Heart right ventricle (tissue), 16 donors: ENCODE measurements around the gene PPP1R7. TPM values are rescaled to one million over a fixed set of nuclear protein-coding genes. Genes with fewer than 3 reads are reported as not detected.
"Not testable (repeated sequence)": the region's sequence is repeated elsewhere in the genome, so short reads cannot be mapped to it uniquely, and the experiment has no call there.

ENCODE experiments used
- ATAC-seq, 8 donors: fragments of 200-7000 bp; cut with Tn5 transposase; one replicate each; pipeline ENCODE4 v1.9.1; 2020; ENCODE audit warnings: mild to moderate bottlenecking in 8 of 8, moderate library complexity in 8 of 8, moderate number of reproducible peaks in 1 of 8
- DNase-seq, 2 donors: peaks; one replicate each; pipeline ENCODE4 v3.0.0-alpha.2; 2020
- H3K27ac ChIP-seq, 10 donors: fragments of 200-600 bp; sonication (generic) in 2 of 10; one replicate each; pipeline versions ENCODE4 v1.5.0 to v1.8.0; 2020 to 2022; ENCODE audit warnings: mild to moderate bottlenecking in 3 of 10
- H3K27me3 ChIP-seq, 7 donors: fragments of 200-600 bp; one replicate each; pipeline ENCODE4 v1.8.0; 2021 to 2022; ENCODE audit warnings: mild to moderate bottlenecking in 2 of 7
- H3K36me3 ChIP-seq, 9 donors: fragments of 200-600 bp; sonication (generic) in 1 of 9; one replicate each; pipeline versions ENCODE4 v1.5.0 to v1.8.0; 2020 to 2022; ENCODE audit warnings: mild to moderate bottlenecking in 2 of 9
- H3K4me1 ChIP-seq, 9 donors: fragments of 200-600 bp; sonication (generic) in 1 of 9; one replicate each; pipeline versions ENCODE4 v1.5.0 to v1.8.0; 2020 to 2022; ENCODE audit warnings: mild to moderate bottlenecking in 4 of 9
- H3K4me3 ChIP-seq, 10 donors: fragments of 200-600 bp; sonication (generic) in 2 of 10; one replicate each; pipeline versions ENCODE4 v1.5.0 to v1.8.0; 2020 to 2022; ENCODE audit warnings: mild to moderate bottlenecking in 7 of 10, moderate library complexity in 2 of 10
- H3K9me3 ChIP-seq, 11 donors: fragments of 200-600 bp in 10 of 11; sonication (generic) in 2 of 11; one replicate each; pipeline versions ENCODE4 v1.5.0 to v1.8.0; 2013 to 2022; ENCODE audit warnings: mild to moderate bottlenecking in 2 of 11, control low read depth in 1 of 11, moderate library complexity in 1 of 11
- CTCF ChIP-seq, 9 donors: fragments of 200-600 bp; sonication (generic) in 2 of 9; IDR thresholded peaks; one replicate each; pipeline versions ENCODE4 v1.5.0 to v1.8.0; 2021 to 2022; ENCODE audit warnings: antibody characterized with exemption in 9 of 9, mild to moderate bottlenecking in 5 of 9, moderate library complexity in 1 of 9
- WGBS, 2 donors: extraction: QIAGEN DNeasy Blood & Tissue Kit; methylation state at CpG; one replicate each; pipeline ENCODE4 v1.1.7; 2013; ENCODE audit warnings: inconsistent platforms in 1 of 2; 5-methylcytosine and 5-hydroxymethylcytosine counted together
- intact Hi-C, 10 donors: fragments of 100-400 bp; cut with DNase I; formaldehyde crosslinking; loops; one replicate each; pipeline versions ENCODE4 v1.11.1 to v1.14.2; 2022
- long read RNA-seq, 3 donors: library from polyadenylated mRNA; unstranded; transcript quantifications; one replicate each; pipeline ENCODE4 v2.0.0, GENCODE V29; 2020 to 2021
- polyA plus RNA-seq, 2 donors: library from polyadenylated mRNA; stranded (reverse); fragments of 200-250 nt; gene quantifications; one replicate each; pipeline ENCODE4 v1.2.3, GENCODE V29; 2013
- total RNA-seq, 10 donors: library from RNA; stranded (reverse); fragmentation: NEBNext Ultra II Directional in 3 of 10; extraction: Animal tissue kit (Norgen Biotek cat#: 25700) in 3 of 10; gene quantifications; one replicate each; pipeline versions ENCODE4 v1.2.1 to v1.2.4, GENCODE V29; 2021 to 2023
- donor health status: Arrhythmogenic right ventricular cardiomyopathy.
- donor health status: ischemic (EF 13 %, LVEDD 7.1; RV severe dilation, severe dysfunction).
- donor health status: healthy with polysubstance abuse.
- donor health status: DM: no; HTN: yes; CAD: no.
- donor health status: DM: no; HTN: no; CAD: no.
- donor health status: ischemic (EF 25% LVEDD 6.9; RV normal size, moderate dysfunction).
- donor health status: ischemic (EF 25% LVEDD 5.7; RV mildly dilated, moderate dysfunction).
- donor health status: healthy.
- donor health status: DM: yes; HTN: yes; CAD: no.
- donor health status: Ischemic cardiomyopathy.
- donor health status: ischemic (EF 35%, LVEDD 5.7; RV mildly dilated, moderate dysfunction).
- donor health status: nonischemic (EF 11% LVEDD 7.7; RV severe dilation, severe dysfunction).
- donor health status: DM: yes; HTN: yes; CAD: no.
- donor health status: PGD.
- donor health status: ischemic (EF 29% LVEDD 5.4; RV normal size, mild dysfunction).
- donor health status: nonischemic (EF 23%, LVEDD 6.1; RV moderate dilation, normal function).

PPP1R7 gene
- total RNA-seq (10 to 100 TPM; 64.1 to 91.3 (median 78.3) TPM), polyA plus RNA-seq (10 to 100 TPM; 77.0 to 77.5 TPM)
- long read RNA-seq, donor 1, transcript PPP1R7-201 (10 exons, 2,386 nt) = major isoform, 24 of 36 reads
- long read RNA-seq, donor 1, partial matches to known transcripts = 4 of 36 reads
- long read RNA-seq, donor 1, other reads (novel, unspliced or antisense) = 4 of 36 reads
- long read RNA-seq, donor 2, transcript PPP1R7-206 (9 exons, 965 nt) = minor isoform, 7 of 35 reads
- long read RNA-seq, donor 2, transcript PPP1R7-201 (10 exons, 2,386 nt) = major isoform, 15 of 35 reads
- long read RNA-seq, donor 2, partial matches to known transcripts = 8 of 35 reads
- long read RNA-seq, donor 2, other reads (novel, unspliced or antisense) = 2 of 35 reads
- long read RNA-seq, donor 3, transcript PPP1R7-201 (10 exons, 2,386 nt) = major isoform, 12 of 27 reads
- long read RNA-seq, donor 3, partial matches to known transcripts = 6 of 27 reads
- long read RNA-seq, donor 3, other reads (novel, unspliced or antisense) = 4 of 27 reads

DNA sequence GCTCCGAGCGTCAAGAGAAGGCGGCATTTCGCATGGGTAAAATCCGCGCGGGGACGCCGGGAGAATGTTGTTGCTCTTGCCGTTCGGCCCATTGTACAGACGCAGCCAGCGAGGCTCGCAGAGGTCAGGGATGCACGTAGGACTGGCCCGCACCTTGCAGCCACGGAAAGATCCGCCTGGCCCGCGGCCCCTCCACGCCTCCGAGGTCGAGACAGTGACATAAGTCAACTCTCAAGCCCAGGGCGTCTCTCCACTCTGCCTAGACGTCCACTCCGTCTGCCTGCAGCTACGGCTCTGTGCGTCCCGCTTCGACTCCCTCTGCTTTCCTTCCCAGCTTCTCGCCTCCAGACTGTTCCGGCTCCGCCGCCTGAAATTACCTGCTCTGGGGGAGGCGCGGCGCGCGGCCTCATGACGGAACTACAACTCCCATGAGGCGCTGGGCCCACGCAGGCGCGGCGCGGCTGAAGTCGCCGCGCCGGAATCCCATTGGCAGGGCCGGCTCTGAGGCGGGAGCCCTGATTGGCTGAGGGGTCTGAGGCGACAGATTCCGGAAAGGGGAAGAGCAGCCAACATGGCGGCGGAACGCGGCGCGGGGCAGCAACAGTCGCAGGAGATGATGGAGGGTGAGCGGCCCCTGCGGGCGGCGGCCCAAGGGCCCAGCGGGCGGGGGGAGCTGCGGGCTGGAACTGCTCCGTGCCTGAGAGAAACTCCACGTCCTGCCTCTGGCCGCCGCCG lies at the start of gene PPP1R7:
Gene PPP1R7, plus strand, starts transcription at position 543 of the 735 bp plus-strand sequence. Its CDS starts 29 bp downstream, at position 572.
- 0 to 1% methylated on average over 67 to 73 of the region's 73 CpGs for WGBS, 2 donors
- TF ChIP-seq CTCF (IDR thresholded peaks at IDR 0.05) = peak in 4 of 9 donors; percentile 24 to 39 (median 34)
- H3K36me3 ChIP-seq = peaks cover 0 to 24% (median 6%) of the 10 kb centered on the region in 9 donors
- peaks cover 2 to 24% (median 20%) of the 10 kb centered on the region in 9 donors for H3K4me1 ChIP-seq
- H3K27me3 ChIP-seq = no peaks in the 10 kb centered on the region
- intact Hi-C loops = loop anchor here in 2 of 10 donors (2.0 to 10.0 kb wide), 2 partner anchors 67 to 195 kb away; no protein-coding TSS in a partner anchor
- ATAC-seq (peak; percentile 96 to 99 (median 98)), DNase-seq (peak; percentile 94 to 95)
- H3K27ac ChIP-seq = peak within 1 kb of the TSS in 9 of 10 donors; percentile 70 to 94 (median 89)
- peak within 1 kb of the TSS; percentile 63 to 100 (median 95) for H3K4me3 ChIP-seq
- H3K9me3 ChIP-seq = no peaks in the 10 kb centered on the region

- H3K9me3 ChIP-seq = no peaks in the 10 kb centered on the region
- peaks cover 6 to 28% (median 21%) of the 10 kb centered on the region in 9 donors for H3K4me1 ChIP-seq
- intact Hi-C loops = loop anchor here in 2 of 10 donors (5.0 to 10.0 kb wide), 2 partner anchors 112 to 190 kb away; no protein-coding TSS in a partner anchor
- WGBS, 2 donors = 0% methylated on average over 56 of the region's 56 CpGs
- no peak for TF ChIP-seq CTCF (IDR thresholded peaks at IDR 0.05)
- peak within 1 kb of the TSS; percentile 68 to 99 (median 92) for H3K4me3 ChIP-seq
- DNase-seq (peak; percentile 85 to 88), ATAC-seq (peak; percentile 98 to 99 (median 99))
- no peaks in the 10 kb centered on the region for H3K27me3 ChIP-seq
- peak within 1 kb of the TSS; percentile 19 to 94 (median 88) for H3K27ac ChIP-seq
- H3K36me3 ChIP-seq = peaks cover 0 to 32% (median 18%) of the 10 kb centered on the region in 9 donors
Measured at GRCh38 chr2:241102239-241102803, 47.9 kb upstream of the PPP1R7 start, which contains the start of gene MTERF4. Gene MTERF4, minus strand, starts transcription at chr2:241102287. Its CDS starts 14 bp downstream, at chr2:241102273.

DNA sequence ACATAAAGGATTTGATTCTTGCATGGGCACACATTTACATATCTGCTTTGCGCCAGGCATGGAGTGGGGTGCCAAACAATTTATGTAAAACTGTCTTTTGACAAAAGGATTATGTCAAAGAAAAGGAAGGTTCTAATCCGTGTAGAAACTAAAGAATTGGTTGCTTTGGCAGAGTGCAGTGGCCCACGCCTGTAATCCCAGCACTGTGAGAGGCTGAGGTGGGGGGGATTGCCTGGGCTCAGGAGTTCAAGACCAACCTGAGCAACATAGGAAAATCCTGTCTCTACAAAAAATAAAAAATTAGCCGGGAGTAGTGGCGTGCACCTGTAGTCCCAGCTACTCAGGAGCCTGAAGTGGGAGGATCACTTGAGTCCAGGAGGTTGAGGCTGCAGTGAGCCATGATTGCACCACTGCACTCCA lies 47.1 kb upstream of the PPP1R7 start:
- Histone ChIP-seq H3K36me3 (peaks cover 0 to 24% (median 11%) of the 10 kb centered on the region in 9 donors), H3K27me3 (no peaks in the 10 kb centered on the region), H3K27ac (peak overlapping the region in 3 of 10 donors; percentile 88 to 94 (median 92)), H3K4me3 (peak overlapping the region in 9 of 10 donors; percentile 68 to 99 (median 95)), H3K9me3 (no peaks in the 10 kb centered on the region), H3K4me1 (peaks cover 6 to 28% (median 21%) of the 10 kb centered on the region in 9 donors)
- intact Hi-C loops = loop anchor here in 2 of 10 donors (5.0 to 10.0 kb wide), 2 partner anchors 112 to 191 kb away; no protein-coding TSS in a partner anchor
- TF ChIP-seq CTCF (IDR thresholded peaks at IDR 0.05) = no peak
- DNase-seq (no peak), ATAC-seq (no peak)
- 57 to 64% methylated on average over 5 of the region's 5 CpGs for WGBS, 2 donors

DNA sequence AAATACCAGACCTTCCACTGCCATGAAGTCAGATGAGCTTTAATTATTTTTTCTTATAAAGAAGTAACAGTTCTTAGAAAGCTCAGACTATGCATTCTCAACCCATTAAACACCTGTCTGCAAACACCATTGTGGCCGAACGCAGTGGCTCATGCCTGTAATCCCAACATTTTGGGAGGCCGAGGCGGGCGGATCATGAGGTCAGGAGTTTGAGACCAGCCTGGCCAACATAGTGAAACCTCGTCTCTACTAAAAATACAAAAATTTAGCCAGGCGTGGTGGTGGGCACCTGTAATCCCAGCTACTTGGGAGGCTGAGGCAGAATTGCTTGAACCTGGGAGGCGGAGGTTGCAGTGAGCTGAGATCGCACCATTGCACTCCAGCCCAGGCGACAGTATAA lies 45.7 kb upstream of the PPP1R7 start:
- DNase-seq, H3K9me3 ChIP-seq, ATAC-seq, H3K27ac ChIP-seq, H3K36me3 ChIP-seq, H3K27me3 ChIP-seq, H3K4me3 ChIP-seq: not testable (repeated sequence)
- WGBS, 2 donors = 97 to 98% methylated on average over 10 of the region's 10 CpGs
- peaks cover 6 to 28% (median 21%) of the 10 kb centered on the region in 9 donors for H3K4me1 ChIP-seq
- intact Hi-C loops = loop anchor here in 2 of 10 donors (5.0 to 10.0 kb wide), 2 partner anchors 110 to 192 kb away; no protein-coding TSS in a partner anchor
